ENCODE data around the gene C5orf15. TPM values are rescaled to one million over a fixed set of nuclear protein-coding genes. Genes with fewer than 3 reads are reported as not detected.

The C5orf15 gene
- total RNA-seq, 4 donors from 2014 or later = 12.4 to 92.6 (median 36.2) TPM

DNA sequence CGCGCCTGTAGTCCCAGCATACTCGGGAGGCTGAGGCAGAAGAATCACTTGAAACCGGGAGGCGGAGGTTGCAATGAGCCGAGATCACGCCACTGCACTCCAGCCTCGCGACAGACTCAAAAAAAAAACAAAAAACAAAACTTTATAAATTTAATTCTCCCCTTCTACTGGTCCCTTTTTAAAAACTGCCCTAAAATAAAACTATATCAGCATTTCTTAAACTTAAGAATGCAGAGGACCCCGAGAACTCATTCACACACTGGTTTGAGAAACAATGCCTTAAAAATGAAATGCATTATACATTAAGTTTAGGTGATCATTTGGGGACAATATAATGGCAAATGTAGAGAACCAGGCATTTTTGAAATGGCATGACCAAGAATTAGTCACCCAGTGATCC, 2.3 kb downstream of the C5orf15 start:
- no peak for DNase-seq
- Histone ChIP-seq H3K4me1 (peaks cover 0 to 26% (median 4%) of the 10 kb centered on the region in 4 donors), H3K27ac (no peak overlapping the region), H3K9me3 (no peaks in the 10 kb centered on the region), H3K4me3 (no peak overlapping the region), H3K27me3 (no peaks in the 10 kb centered on the region), H3K36me3 (peaks cover 0 to 2% (median 0%) of the 10 kb centered on the region in 3 donors)
- no peak for TF ChIP-seq POLR2A (IDR thresholded peaks at IDR 0.05)

DNA sequence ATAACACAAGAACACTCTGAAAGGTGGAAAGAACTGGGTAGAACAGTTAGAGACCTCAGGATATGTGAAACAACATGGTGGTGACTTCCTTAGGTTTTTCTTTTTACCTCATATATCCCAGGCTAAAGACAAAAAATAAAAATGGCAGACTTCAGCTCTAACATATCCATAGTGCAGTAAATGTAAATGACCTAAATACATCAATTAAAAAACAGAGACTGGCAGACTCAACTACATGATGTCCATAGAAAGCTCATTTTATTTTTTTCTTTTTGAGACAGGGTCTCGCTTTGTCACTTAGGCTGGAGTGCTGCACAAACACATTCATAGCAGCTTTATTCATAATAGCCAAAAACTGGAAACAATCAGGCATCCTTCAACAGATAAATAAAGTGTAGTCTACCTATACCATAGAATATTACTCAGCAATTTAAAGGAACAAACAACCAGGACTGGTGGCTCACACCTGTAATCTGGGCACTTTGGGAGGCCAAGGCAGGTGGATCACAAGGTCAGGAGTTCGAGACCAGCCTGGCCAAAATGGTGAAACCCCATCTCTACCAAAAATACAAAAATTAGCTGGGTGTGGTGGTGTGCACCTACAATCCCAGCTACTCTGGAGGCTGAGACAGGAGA, 4.8 kb downstream of the C5orf15 start:
- Histone ChIP-seq H3K36me3 (no peaks in the 10 kb centered on the region), H3K27ac (no peak overlapping the region), H3K4me3 (no peak overlapping the region), H3K27me3 (no peaks in the 10 kb centered on the region), H3K9me3 (no peaks in the 10 kb centered on the region), H3K4me1 (peaks cover 0 to 20% (median 0%) of the 10 kb centered on the region in 4 donors)
- no peak for TF ChIP-seq POLR2A (IDR thresholded peaks at IDR 0.05)
- TF ChIP-seq, protein P1, sequence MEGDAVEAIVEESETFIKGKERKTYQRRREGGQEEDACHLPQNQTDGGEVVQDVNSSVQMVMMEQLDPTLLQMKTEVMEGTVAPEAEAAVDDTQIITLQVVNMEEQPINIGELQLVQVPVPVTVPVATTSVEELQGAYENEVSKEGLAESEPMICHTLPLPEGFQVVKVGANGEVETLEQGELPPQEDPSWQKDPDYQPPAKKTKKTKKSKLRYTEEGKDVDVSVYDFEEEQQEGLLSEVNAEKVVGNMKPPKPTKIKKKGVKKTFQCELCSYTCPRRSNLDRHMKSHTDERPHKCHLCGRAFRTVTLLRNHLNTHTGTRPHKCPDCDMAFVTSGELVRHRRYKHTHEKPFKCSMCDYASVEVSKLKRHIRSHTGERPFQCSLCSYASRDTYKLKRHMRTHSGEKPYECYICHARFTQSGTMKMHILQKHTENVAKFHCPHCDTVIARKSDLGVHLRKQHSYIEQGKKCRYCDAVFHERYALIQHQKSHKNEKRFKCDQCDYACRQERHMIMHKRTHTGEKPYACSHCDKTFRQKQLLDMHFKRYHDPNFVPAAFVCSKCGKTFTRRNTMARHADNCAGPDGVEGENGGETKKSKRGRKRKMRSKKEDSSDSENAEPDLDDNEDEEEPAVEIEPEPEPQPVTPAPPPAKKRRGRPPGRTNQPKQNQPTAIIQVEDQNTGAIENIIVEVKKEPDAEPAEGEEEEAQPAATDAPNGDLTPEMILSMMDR (IDR thresholded peaks at IDR 0.05) = no peak
- no peak for DNase-seq

DNA sequence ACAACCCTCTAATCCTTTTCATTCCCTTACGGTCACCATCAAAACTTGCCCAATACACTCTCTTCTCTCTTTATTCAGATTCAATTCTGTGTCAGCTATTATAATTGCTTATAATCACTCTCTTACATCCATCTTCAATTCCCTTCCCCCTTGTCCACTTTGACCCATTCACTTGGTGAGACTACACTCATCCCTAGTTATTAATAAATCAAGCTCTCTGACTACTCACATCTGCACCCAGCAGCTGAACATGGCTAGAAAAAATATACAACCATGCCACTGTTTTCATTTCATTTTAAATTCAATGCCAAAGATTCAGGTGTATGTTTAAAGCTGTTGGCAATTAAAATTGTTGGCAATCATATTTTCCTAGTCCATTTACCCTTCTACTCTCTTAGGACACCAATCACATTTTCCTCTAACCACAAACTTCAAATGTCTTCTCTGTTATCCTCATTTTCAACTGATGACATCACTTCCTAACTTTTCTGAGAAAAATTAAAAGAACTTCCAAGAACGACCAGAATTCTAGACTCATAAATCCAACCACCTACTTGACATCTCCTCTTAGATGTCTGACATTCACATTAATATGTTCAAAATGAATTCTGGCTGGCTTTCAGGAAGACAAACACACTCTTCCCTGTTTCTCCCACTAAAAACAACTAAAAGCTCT, 5.5 kb downstream of the C5orf15 start:
- Histone ChIP-seq H3K36me3 (peaks cover 0 to 3% (median 0%) of the 10 kb centered on the region in 3 donors), H3K27ac (no peak overlapping the region), H3K4me3 (no peak overlapping the region), H3K27me3 (no peaks in the 10 kb centered on the region), H3K9me3 (no peaks in the 10 kb centered on the region), H3K4me1 (peaks cover 0 to 20% (median 0%) of the 10 kb centered on the region in 4 donors)
- no peak for DNase-seq
- TF ChIP-seq, protein P1 (IDR thresholded peaks at IDR 0.05) = no peak
- no peak for TF ChIP-seq POLR2A (IDR thresholded peaks at IDR 0.05)

DNA sequence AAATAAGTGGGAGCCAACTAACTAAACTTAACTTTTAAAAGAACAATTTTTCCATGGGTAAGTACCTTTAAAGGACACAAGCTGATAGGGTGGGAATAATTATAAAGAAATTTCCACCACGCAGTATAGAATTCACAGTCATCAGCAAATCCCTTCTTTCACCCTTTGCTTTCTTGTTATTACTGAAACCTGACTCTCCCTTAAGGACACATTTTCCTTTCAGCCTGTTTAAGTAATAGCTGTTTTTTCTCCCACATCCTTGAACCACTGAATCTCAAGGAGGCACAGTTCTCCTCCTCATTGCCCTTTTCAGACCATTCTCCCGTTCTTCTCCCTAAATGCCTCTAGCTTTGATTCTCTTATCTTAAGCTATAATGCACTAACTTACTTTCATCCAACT, 6.3 kb downstream of the C5orf15 start:
- H3K36me3 ChIP-seq = peaks cover 0 to 10% (median 0%) of the 10 kb centered on the region in 3 donors

DNA sequence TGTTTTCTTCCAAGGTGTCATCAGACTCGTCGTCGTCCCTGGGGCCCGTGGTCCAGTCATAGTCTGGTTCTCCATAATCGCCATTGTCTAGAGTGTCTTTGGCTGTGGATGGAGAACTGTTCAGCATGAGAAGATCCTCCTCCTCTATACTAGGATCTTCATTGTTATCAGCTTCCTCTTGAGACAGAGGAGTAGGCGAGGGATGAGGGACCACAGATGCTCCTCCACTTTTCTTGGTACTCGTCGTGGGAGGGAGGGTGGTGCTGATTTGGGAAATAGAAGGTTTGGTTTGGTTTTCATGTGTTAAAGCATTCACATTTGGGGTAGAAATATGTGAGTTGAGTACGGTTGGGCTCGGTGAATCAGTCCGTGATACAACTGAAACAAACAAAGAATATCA, 8.8 kb downstream of the C5orf15 start:
- TF ChIP-seq, protein P1 (IDR thresholded peaks at IDR 0.05) = no peak
- no peak for TF ChIP-seq POLR2A (IDR thresholded peaks at IDR 0.05)
- no peak for DNase-seq
- no peak overlapping the region for H3K27ac ChIP-seq
- H3K36me3 ChIP-seq = peaks cover 0 to 28% (median 0%) of the 10 kb centered on the region in 3 donors
- H3K9me3 ChIP-seq = no peaks in the 10 kb centered on the region
- no peak overlapping the region for H3K4me3 ChIP-seq
- no peaks in the 10 kb centered on the region for H3K27me3 ChIP-seq
- H3K4me1 ChIP-seq = peaks cover 0 to 9% (median 0%) of the 10 kb centered on the region in 4 donors

More for the DNA sequence above, 6.3 kb downstream of the C5orf15 start:
- Histone ChIP-seq H3K4me1 (peaks cover 0 to 14% (median 0%) of the 10 kb centered on the region in 4 donors), H3K27me3 (no peaks in the 10 kb centered on the region), H3K27ac (no peak overlapping the region), H3K9me3 (no peaks in the 10 kb centered on the region), H3K4me3 (no peak overlapping the region)
- TF ChIP-seq, protein P1 (IDR thresholded peaks at IDR 0.05) = no peak
- no peak for TF ChIP-seq POLR2A (IDR thresholded peaks at IDR 0.05)
- DNase-seq = no peak

DNA sequence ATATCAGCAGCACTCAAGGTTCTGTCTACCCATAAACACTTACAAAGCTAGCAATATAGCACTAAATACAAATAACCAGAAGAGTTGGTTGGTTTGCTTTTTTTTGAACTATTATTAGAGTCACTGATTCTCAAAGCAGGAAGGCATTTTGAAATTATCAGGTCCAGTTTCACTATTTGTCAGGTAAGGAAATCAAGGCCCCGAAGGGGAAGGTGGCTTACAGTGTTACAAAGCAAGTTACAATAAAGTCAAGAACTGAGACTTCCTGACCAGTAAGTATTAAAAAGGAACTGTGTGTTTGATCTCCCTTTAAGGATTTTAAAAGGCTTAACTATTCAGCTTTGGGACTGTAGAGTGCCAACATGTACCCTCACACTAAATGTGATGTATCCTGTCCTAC, 10.8 kb downstream of the C5orf15 start:
- H3K4me1 ChIP-seq = peaks cover 0 to 17% (median 0%) of the 10 kb centered on the region in 4 donors
- no peak overlapping the region for H3K4me3 ChIP-seq
- no peak overlapping the region for H3K27ac ChIP-seq
- no peaks in the 10 kb centered on the region for H3K27me3 ChIP-seq
- DNase-seq = no peak
- no peaks in the 10 kb centered on the region for H3K9me3 ChIP-seq
- H3K36me3 ChIP-seq = peaks cover 0 to 30% (median 0%) of the 10 kb centered on the region in 3 donors
- TF ChIP-seq, protein P1 (IDR thresholded peaks at IDR 0.05) = no peak
- TF ChIP-seq POLR2A (IDR thresholded peaks at IDR 0.05) = no peak
